Measurements from ENCODE around the gene GALNT7.
A peak's percentile ranks its signal among the peaks of the same experiment; 100 is the strongest.

The GALNT7 gene

GRCh38 chr4:173269280-173269679 is 100.7 kb downstream of the GALNT7 start:
- DNase-seq, result no peak

GRCh38 chr4:173270312-173271027 is 101.9 kb downstream of the GALNT7 start:
- no peak for DNase-seq

GRCh38 chr4:173272314-173272713 is 103.7 kb downstream of the GALNT7 start:
- no peak for DNase-seq

GRCh38 chr4:173272996-173273395 is 104.4 kb downstream of the GALNT7 start:
- DNase-seq, result no peak

GRCh38 chr4:173273941-173274340 is 105.3 kb downstream of the GALNT7 start:
- no peak for DNase-seq

GRCh38 chr4:173274744-173275143 is 106.1 kb downstream of the GALNT7 start:
- no peak for DNase-seq

GRCh38 chr4:173275150-173275549 is 106.5 kb downstream of the GALNT7 start:
- DNase-seq, result no peak

- no peak for DNase-seq
Measured at GRCh38 chr4:173277340-173277739, 108.7 kb downstream of the GALNT7 start.

GRCh38 chr4:173280998-173281397 is 112.4 kb downstream of the GALNT7 start:
- no peak for DNase-seq

GRCh38 chr4:173281406-173282255 is 113.0 kb downstream of the GALNT7 start:
- no peak for DNase-seq

GRCh38 chr4:173282256-173282562 is 113.6 kb downstream of the GALNT7 start:
- DNase-seq, result no peak

- no peak for DNase-seq
Measured at GRCh38 chr4:173282626-173283025, 114.0 kb downstream of the GALNT7 start.

GRCh38 chr4:173284463-173284862 is 115.9 kb downstream of the GALNT7 start:
- no peak for DNase-seq

GRCh38 chr4:173287486-173287885 is 118.9 kb downstream of the GALNT7 start:
- DNase-seq, result no peak

GRCh38 chr4:173288296-173288695 is 119.7 kb downstream of the GALNT7 start:
- peak; percentile 54 to 70 for DNase-seq

- no peak for DNase-seq
Measured at GRCh38 chr4:173288698-173289352, 120.2 kb downstream of the GALNT7 start.

GRCh38 chr4:173289353-173289727 is 120.7 kb downstream of the GALNT7 start:
- DNase-seq, result no peak

- DNase-seq, result no peak
Measured at GRCh38 chr4:173291899-173292298, 123.3 kb downstream of the GALNT7 start.

GRCh38 chr4:173293663-173294062 is 125.1 kb downstream of the GALNT7 start:
- DNase-seq, result no peak

- no peak for DNase-seq
Measured at GRCh38 chr4:173294444-173294843, 125.8 kb downstream of the GALNT7 start.

- DNase-seq, result peak in 1 of 2 donors; percentile 49
Measured at GRCh38 chr4:173301518-173302201, 133.0 kb downstream of the GALNT7 start.

GRCh38 chr4:173307778-173308177 is 139.2 kb downstream of the GALNT7 start:
- DNase-seq, result no peak

- DNase-seq, result no peak
Measured at GRCh38 chr4:173311368-173311767, 142.8 kb downstream of the GALNT7 start.

Measured in CD4-positive, alpha-beta T cell treated with Interferon alpha-2 for 1 hour (primary cell).